ENCODE results near the gene AGXT.

The AGXT gene

DNA sequence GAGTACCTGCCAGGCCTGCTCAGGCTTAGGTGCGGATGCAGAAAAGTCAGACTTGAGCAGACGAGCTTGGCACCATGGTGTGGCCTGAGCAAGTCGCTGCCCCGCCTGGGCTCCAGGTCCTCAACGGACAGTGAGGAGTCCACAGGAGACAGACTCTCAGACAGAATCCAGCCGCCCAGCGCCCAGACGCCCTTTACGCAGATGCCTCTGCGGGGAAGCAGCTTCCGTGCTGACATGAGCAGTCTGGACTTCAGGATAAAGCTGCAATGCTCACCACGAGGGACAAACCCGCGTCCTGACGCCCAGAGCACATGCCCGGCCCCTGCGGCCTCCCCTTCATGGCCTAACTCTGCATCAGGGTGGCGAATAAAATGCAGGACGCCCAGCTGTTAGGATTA is 30.8 kb downstream of the AGXT start:
- no peak for DNase-seq

- DNase-seq: no peak
These were observed 31.7 kb downstream of the AGXT start for GRCh38 chr2:240900141-240900860.

DNA sequence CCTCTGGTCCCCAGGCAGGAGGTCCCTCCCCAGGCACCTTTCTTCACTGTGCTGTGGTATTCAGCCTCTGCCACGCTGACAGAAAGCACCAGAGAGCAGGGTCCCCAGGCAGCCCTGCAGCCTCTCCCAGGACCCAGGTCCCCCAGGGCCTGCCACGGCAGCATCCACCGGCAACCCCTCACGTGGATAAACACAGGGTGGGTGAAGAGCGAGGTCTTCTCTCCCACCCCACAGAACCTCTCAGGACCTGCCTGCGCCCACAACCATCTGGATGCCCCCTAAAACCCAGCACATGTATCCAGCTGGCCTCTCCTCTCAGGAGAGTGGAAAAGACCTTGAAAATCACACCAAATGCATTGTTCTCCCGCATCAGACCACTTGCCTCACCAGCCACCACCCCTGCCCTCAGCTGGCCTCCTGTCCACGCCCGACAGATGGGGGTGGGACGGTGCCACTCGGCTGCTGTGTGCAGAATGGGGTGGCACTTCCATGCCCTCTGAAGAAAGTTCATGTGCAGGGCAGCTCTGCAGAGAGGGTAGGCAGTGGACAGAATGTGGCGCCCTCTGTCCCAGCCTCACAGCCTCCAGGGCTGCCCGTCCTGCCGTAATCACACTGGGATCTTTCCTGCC is 33.5 kb downstream of the AGXT start:
- no peak for DNase-seq

DNA sequence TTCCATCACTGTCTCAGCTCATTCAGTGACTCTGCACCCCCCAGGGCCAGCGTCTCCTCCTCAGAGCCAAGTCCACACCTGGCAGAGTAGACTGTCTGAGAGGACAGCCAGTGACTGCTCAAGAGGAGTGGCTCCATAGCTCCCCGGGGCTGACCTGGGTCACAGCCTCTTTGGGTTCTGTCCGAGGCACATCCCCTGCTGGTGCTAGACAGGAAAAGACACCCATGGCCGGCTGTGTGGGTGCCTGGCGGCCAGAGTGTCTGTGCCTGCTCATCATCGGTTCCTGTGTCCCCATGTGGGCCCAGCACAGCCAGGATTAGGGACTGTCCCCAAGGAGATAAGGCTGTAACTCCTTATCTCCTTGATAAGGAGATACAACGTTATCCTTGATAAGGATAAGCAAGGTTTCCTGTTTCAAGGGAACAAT is 34.0 kb downstream of the AGXT start:
- DNase-seq: no peak

- no peak for DNase-seq
These were observed 34.8 kb downstream of the AGXT start for GRCh38 chr2:240903191-240904060.

GRCh38 chr2:240904216-240905175 is 35.9 kb downstream of the AGXT start:
- DNase-seq: no peak

GRCh38 chr2:240905176-240905781 is 36.7 kb downstream of the AGXT start:
- DNase-seq: peak in 2 of 3 experiments; percentile 19 to 24

DNA sequence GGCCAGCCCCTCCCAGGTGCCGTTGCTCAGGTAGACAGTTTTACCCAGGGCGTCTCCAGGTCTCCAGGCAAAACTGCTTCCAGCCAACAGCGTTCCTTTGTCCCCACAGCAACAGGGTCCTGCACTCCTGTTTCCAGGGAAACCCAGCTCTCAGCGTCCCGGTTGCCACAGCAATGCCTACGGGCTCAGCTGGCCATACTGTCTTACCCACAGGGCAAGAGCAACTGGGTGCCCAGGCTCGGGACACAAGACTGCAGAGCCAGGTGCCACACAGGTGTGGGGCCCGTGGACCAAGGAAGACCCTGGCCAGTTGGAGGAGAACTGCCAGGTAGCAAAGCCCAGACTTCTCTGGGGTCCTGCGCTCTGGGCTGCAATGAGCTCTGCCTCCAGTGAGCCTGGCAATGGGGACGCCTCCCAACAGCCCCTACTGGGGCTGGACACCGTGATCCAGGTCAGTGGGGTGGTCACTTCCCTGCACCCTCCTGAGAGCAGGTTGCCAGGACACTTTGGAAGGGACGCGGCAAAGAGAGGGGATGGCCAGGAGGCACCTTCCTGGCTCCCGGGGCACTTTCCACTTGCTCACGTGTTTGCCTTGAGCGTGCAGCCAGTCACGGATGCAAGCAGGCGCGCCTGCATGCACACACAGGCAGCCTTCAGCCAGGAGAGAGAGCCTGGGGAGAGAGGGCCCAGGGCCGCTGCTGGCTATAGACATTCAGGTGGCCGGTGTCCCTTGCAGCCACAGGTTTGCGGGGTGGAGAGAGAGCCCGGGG is 37.7 kb downstream of the AGXT start, which contains the start of gene CROCC2:
TSS of gene CROCC2 (plus strand) at position 196 of the 770 bp plus-strand sequence. CDS start at position 374, 178 bp downstream.
- DNase-seq: peak in 2 of 3 experiments; percentile 65 to 87

DNA sequence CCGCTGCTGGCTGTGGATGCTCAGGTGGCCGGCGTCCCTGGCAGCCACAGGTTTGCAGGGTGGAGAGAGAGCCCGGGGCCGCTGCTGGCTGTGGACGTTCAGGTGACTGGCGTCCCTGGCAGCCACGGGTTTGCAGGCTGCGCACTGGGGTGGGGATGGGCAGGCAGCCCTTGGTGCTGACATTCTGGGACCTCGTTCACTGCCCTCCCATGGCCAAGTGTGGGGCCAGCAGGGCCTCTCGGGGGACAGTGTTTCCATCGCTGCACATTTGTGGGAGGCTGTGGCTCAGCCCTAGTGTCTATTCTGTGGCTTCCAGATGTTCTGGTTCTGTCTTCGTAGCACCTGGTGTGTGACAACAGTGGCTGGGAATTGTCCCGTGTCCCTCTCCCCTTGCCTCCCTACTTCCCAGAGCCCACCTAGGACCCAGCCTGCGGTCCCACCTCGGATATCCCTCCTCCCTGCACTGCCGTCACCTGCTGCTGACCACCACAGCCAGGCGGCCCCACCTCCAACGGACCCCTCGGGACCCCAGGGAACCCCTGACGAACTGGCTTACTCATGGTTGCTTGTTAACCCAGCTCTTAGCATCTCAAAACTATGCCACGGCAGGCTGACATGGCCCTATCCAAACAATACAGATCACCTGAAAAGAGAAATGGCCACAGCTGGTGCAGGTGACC is 38.4 kb downstream of the AGXT start:
- DNase-seq: no peak

DNA sequence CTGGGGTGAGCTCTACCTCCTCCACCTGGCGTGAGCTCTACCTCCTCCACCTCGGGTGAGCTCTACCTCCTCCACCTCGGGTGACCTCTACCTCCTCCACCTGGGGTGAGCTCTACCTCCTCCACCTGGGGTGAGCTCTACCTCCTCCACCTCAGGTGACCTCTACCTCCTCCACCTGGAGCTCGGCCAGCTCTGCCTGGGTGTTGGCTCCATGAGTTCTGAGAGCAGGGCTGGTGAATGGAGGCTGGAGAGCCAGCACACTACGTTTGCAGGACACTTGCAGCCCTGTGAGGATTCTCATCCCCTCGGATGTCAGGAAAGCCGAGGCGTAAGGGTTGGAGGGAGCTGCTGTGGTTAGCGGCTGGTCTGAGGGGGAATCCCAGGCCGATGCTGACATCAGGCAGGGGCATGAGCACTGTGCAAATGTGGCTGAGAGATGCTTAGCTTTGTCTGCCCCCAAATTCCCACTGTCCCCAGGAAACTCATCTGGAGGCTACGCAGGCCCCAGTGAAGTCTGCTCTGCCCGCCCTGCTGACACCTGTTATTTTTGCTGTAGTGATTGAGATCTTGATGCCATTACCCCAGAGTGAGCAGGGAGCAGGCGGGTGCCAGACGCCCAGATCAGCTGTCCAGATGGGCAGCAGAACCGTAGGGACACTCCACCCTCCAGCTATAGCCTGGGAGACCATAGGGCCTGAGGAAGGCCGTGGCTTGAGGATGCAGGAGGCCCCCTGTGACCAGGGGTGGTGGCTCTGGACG is 40.8 kb downstream of the AGXT start:
- DNase-seq: no peak

- no peak for DNase-seq
These were observed 43.1 kb downstream of the AGXT start for GRCh38 chr2:240911641-240912265.

DNA sequence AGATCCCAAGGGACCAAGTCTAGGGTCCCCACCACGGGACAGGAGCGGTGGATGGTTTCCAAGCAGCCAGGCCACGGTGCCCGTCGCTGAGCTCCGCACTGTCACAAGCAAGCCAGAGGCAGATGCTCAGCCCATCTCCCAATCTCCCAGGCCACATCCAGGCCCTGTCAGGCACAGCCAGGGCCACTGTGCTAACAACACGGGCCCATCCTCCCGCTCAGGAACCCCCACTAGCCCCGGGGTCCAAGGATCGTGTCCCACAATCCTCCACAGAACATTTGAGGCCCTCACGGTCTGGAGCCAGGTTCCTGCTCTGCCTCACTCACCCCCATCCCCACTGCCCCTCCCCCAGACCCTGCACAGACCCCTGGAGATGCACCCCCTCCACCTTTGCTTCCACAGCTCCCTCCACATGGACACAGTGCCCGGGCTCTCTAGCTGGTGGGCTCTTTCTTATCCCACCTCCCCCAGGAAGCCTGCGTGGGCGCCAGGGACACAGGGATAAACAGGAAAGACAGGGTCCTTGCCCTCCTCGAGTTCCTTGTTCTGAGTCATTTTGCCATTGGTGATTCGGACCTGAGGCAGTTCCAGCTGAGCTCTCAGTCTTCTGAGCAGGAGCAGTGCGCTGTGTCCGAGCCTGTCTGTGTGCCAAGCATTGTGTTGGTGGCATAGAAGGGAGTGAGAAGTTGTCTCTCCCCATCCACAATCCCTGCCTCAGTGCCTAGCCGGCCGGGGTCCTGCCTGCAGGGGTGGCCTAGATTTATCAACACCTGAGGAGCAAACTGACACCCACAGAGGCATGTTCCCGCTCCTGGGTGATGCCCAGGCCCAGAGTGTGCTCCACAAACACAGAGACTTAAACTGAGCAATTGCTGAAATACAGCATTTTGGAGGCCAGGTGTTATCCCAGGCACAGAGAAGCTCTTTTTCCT is 44.5 kb downstream of the AGXT start:
- DNase-seq: no peak

DNA sequence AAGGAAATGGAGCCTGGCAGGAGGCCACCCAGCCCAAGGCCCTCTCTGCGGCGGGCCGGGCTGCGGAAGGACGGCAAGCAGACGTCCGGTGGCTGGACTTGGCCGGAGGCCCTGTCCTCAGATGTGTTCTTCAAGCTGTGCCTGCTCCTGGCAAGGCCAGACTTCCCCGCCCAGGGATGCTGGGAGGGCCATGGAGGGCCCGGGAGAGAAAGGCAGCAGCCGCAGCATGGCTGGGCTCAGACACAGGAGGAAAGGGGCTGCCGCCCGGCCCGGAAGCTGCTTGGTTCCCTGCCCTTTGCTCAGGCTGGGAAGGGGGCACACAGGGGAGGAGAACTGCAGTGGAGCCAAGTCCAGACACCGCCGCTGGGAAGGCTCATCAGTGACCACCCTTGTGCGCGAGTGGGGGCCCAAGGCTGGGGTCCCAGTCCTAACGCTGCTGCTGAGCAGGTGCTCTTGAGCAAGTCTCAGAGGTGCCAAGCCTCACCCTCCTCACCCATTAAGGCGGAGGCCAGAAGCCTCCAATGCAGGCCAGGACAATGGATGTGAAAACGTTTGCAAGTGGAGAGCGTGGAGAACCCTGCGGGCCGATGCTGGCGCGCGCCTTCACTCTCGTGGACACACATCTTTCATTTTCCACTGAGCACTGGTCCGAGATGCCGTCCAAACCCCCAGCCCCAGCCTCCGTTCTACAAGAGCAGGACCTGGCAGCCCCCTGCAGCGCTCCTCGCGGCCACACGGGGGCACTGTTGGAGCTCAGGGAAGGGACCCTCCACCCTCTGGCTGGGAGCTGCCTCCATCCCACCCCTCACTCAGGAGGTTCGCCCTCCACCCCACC is 45.4 kb downstream of the AGXT start:
- DNase-seq: peak; percentile 21 to 59 (median 32)

GRCh38 chr2:240914645-240915525 is 46.3 kb downstream of the AGXT start:
- DNase-seq: no peak

DNA sequence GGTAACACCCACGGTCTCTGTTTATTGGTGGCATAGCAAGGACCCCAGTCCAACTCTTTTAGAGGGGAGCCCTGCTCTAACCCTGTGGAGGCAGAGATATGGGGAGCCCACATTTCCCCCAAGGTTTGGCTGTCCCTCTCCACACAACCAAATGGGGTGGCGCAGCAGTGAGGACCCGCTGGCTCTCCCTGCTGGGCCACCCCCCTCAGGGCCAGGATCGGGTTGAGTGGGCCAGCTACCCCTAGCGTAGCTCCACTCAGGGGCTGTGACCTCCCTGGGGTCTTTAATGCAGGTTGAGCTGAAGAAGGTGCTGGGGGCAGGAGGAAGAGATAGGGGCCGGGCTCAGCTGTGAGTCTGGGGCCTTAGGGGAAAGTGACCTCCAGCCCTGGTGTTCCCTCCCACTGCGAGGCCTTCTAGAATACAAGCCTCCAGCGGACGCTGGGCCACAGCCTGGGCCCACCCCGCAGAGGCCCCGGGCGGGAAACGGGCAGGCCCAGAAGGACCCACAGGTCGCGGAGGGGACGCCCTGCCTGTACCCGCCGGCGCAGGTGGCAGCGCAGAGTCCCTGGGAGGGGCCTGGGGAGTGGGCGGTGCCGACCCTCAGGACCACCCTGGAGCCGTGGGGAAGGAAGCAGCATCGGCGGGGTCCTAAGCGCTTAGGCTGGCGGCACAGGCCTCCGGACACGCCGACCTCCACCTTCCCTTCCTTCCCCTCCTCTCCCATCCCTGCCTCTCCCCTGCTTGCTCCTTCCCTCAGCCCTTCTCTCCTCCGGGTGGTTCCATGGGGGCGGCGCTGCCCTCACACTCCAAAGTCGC is 47.1 kb downstream of the AGXT start:
- no peak for DNase-seq

Data from NCI-H1417 (cell line).